GM21367 (cell line): ENCODE data around the gene DOCK7.
"Not testable (repeated sequence)": the region's sequence is repeated elsewhere in the genome, so short reads cannot be mapped to it uniquely, and the experiment has no call there.

Source experiments
- ATAC-seq: cut with Tn5 transposase; IDR thresholded peaks from one replicate; pipeline ENCODE4 v1.9.1; 2021; ENCODE audit not compliant: unreplicated experiment

DOCK7 gene

DNA sequence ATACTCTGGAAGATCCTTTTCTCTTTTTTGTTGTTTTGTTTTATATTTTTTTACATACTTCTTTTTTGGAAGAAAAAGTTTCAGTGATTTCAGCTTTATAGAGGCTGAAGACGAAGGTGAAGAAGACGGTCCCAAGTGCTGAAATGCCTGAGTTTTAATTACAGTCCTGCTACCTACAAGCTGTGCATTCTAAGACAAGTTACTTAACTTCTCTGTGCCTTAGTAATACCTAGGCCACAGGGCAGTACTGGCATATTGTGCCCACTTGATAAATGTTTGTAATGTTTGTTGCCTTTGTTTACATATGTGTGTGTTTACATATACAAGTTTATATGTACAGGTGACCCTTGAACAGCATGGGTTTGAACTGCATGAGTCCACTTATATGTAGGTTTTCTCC, 147.1 kb downstream of the DOCK7 start:
- no peak for ATAC-seq

DNA sequence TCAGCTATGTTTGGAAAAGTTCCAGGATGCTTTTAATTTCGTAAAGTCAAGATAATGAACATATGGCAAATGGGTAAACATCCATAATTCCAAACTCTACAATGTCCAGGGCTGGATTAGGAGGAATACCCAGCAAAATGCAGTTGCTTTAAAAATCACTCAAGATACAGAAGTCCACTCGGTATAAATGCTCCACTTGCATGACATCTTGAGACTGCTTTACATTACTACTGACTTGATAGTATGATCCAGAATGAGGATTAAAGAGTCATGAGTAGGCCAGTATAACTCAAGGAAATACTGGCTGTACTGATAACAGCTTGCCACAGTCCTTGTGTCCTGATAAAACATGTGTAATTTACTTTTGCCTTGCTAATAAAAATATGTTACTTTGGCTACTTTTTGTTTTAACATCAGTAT, 149.1 kb downstream of the DOCK7 start:
- ATAC-seq: no peak

DNA sequence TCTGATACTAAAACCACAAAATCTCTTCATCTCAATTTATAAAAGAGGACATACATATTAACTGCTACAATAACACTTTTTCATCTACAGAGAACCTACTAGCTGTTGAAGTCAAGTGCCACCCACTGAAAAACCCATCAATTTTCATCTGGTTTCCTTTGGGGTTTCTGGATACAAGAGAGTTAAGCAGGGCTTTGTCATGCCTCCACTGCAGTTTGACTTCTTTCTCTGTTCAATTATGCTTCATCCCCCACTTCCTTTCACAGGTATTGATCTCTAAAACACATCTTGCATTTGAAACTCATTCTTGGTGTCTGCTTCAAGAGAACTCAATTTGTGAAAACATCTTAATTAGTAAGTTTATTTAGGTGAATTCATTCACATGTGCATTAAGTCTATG, 151.3 kb downstream of the DOCK7 start:
- no peak for ATAC-seq

DNA sequence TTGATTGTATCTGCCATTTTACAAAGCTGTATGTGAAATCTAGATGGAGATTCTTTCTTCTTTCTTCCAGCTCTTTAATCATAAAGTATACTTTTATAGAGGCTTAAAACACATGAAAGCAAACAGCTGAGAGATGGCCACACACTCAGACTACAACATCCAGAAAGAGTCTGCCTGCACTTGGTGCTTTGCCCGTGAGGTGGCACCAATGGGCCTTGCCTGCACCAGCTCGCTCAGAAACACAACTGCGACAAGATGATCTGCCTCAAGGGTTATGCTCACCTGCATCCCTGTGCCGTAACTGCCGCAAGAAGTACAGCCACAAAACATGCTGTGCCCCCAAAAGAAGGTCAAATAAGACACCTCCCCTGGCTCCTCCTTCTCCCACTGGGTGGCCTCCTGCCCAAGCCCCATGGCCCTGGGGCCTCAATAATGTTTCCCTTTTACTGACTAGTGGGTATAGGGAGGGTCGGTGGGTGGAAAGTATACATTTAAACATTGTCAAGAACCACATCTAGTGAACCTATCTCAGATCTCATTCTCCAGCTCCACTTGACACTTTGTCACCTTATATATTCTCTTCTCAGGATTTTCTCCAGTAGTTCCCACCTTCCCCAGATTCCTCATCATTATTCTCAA, 157.6 kb downstream of the DOCK7 start:
- no peak for ATAC-seq

DNA sequence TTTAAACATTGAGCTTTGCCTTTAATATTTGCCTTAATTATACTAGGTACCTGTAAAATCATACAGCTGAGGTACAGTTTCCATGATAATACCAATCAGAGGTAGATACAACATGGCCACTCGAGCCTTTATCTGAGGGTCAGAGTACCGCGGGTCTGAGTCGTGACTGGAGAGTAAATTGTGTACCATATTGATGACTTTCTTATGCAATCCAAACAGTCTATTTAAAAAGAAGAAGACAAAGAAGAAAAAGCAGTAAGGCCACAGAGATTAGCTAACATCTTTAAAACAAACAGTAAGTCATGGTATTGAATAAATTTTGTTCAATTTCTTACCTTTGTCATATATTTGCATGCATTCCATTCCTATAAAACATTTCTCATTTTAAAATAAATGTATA, 159.0 kb downstream of the DOCK7 start:
- no peak for ATAC-seq

DNA sequence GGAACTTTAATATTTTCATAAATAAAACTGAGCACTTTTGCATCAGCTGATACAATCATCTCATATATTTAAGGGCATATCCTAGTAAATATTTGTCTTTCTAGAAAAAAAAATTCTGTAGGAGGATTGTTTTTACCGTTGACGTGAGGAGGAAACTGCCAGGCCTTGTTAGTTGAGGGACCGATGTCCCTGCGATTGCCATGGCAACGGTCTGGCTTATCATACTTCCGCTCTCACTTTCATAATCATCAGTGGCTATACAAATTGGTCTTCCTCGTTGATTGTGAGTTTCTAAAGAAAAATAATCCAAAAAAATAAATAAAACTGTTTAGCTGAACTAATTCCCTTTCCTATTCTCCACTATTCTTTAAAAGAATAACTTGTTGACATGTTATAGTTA, 160.2 kb downstream of the DOCK7 start:
- ATAC-seq: no peak

DNA sequence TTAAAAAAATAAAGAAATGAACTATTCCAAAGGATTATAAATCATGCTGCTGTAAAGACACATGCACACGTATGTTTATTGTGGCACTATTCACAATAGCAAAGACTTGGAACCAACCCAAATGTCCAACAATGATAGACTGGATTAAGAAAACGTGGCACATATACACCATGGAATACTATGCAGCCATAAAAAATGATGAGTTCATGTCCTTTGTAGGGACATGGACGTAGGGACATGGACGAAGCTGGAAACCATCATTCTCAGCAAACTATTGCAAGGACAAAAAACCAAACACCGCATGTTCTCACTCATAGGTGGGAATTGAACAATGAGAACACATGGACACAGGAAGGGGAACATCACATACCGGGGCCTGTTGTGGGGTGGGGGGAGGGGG, 160.8 kb downstream of the DOCK7 start:
- ATAC-seq: not testable (repeated sequence)

DNA sequence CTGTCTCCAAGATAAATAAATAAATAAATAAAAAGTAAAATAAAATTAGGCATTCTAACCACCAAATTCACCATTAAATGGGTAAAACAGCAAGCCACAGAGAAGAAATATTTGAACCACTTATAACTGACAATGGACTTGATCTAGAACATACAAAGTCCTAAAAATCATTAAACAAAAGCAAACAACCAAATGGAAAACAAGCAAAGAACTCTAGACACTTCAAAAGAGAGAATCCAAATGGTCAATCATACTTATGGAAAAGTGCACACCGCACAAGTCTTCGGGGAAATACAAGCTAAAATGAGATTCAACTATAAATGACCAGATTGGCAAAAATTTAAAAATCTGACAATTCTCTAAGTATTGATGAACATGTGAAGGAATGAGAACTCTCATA, 164.3 kb downstream of the DOCK7 start:
- no peak for ATAC-seq

DNA sequence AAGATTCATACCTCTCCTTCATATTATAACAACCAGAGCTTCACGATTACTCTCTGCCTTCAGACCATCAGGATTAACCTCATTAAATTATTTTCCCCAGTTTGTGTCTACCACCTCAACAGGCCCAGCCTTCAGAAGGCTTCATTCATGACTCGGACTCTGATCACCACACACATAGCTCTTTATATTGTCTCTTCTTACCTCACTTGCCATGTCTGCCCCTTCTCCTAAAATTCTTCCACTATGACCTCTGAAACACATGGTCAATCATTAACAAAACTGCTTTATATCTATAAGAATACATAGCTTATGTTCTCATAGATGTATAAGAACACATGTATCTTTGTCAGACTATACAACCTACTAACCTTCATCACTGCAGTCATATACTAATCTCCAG, 171.6 kb downstream of the DOCK7 start:
- ATAC-seq: no peak

DNA sequence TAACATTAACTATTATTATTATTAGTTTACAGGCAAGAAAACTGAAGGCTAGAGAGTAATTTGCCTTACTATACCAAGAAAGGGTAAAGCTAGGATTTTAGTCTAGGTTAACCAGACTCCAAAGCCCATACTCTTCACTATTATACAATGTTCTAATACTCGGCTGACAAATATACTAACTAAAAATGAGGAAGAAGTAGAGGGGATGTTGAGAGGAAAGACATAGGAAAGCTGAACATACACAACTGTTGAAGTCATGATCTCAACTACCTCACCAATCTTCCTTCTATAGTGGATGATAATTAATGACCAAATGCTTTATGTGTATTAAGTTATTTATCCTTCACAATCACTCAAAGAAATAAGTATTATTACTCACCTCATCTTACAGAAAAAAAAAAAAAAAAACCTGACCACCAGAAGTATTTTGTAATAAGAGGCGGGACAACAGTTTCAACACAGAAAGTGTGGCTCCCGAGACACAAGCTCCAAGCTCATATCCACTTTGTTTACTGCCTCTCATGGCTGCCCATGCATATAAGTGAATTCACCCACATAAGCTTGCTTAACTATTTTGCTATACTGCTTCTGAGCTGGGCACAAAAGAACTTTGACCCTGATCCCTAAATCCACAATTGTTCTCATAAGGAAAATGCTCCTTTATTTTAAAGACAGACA, 173.3 kb downstream of the DOCK7 start:
- no peak for ATAC-seq

DNA sequence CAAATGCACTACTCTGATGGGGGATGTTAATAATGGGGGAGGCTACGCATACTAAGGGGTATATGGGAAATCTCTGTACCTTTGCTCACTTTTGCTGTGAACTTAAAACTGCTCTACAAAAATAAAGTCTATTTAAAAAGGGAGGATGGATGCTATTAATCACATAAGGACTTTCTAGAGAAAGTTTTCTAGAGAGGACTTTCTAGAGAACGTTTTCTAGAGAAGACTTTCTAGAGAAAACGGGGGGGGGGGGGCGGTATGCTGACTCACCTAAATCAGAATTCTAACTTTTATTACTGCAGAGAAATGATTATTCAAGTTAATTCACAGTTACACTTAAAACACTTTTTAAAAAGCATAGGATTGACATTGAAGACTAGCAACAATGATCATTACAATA, 175.2 kb downstream of the DOCK7 start:
- ATAC-seq: no peak

DNA sequence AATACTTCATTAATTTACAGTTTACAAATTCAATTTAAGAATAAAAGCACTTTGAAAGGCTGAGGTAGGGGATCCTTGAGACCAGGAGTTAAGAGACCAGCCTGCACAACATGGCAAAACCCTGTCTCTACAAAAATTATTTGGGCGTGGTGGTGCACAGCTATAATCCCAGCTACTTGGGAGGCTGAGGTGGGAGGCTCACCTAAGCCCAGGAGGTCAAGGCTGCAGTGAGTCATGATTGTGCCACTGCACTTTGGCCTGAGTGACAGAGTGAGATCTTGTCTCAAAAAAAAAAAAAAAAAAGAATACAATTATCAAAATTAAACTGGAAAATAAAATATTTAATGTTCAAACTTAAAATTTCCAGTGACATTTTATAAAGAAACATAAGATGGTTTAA, 179.2 kb downstream of the DOCK7 start:
- ATAC-seq: no peak

DNA sequence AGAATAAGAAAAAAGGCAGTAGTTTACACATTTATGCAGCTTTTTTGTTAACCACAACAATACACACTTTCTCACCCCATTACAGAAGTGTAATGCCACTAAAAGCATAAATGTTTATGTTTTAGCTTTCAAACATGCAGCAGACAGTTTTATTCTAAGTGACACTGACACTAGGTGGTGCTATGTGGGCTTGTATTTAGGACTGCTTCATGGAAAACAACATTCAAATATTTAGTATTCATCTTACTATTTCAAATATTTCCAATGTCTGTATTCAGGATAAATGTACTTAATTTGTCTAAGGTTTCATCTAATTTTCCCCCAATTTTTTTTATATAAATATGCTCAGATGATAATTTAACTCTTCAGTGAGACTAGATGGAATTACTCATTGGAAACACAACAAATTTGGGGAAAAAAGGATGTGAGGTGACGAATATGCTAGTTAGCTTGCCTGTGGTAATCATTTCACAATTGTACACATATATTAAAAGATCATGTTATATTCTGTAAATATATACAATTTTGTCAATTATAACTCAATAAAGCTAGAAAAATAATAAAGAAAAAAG, 179.9 kb downstream of the DOCK7 start:
- ATAC-seq: no peak

DNA sequence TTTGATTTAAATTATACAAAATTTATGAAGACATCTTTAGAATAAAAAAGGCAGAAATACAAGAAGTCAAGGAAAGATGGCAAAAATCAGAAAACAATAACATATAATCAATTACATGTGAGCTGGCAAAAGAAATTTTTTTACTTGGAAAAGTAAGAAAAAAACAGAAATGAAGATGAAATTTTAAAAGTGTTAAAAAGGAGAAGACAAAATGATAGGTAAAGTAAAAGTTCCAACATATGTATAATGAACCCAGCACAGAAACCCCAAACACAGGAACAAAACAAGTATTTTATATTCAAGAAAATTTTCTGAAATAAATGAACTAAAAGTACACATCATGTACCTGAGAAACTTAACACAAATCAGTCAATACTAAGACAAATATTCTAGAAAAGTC, 188.0 kb downstream of the DOCK7 start:
- no peak for ATAC-seq

DNA sequence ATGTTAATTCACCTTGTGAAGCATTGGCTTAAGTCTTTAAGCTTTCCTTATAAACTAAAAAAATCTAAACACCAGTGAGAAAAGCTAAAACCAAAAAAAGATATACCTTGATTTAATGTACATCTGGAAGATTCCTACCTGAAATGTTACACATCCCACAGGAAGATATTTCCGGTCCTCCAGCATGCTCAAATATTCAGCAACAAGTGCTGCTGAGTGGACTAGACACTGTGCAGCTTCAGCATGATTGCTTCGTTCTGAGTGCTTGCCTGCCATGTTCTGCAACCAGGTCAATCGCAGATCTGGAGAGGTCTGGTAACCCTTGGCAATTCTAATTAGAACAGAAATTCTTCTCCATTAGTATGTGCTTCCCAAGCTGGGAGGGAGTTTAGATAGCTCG, 194.0 kb downstream of the DOCK7 start:
- ATAC-seq: no peak

DNA sequence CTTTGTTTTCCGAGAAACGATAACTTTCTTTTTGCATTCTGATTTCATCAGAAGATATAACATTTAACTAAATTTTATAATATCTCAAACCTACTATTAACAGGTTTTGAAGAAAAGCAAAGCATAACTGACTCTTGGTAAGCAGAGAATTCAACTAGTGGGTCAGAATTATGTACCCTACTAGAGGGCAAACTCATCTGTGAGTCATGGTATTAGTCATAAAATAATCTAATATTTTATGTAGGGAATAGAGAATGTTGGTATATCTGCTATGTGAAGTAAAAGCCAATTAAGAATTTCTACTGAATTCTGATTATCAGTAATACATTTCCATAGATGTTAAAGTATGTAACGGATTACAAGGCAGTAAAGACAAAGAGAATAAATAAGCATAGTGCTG, 194.5 kb downstream of the DOCK7 start:
- no peak for ATAC-seq

DNA sequence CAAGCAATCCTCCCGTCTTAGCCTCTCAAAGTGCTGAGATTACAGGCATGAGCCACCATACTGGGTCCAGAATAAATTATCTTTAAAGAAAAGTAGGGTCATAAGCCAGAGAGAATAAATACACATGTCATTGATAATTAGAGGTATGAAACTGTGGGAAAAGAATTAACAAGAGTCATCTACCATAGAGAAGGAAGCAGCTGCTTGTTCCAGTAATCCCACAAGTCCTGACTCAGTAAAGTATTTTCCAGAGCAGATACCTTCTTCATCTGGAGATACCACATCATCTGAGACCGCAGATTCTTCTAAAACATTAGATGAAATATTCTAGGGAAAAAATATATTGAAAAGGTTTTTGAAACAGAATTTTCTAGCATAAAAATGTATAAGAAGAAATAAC, 195.7 kb downstream of the DOCK7 start:
- ATAC-seq: no peak

DNA sequence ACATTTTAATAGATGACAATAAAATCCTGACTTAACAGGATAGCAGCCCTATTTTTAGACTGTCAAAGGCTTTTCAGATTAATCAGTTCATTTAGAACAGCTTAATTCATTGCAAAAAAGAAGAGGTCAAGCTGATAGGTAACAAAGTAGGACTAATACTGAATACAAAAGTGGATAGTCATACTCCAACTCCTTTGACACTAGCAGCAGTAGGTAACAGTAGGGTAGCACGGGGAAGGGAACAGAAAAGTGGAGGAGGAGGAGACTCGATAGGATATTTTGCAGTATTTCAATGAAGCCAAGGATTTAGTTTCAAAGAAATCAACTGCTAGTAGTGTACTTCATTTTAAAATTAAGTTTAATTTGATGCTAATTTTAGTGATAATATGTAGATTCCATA, 200.2 kb downstream of the DOCK7 start:
- no peak for ATAC-seq

DNA sequence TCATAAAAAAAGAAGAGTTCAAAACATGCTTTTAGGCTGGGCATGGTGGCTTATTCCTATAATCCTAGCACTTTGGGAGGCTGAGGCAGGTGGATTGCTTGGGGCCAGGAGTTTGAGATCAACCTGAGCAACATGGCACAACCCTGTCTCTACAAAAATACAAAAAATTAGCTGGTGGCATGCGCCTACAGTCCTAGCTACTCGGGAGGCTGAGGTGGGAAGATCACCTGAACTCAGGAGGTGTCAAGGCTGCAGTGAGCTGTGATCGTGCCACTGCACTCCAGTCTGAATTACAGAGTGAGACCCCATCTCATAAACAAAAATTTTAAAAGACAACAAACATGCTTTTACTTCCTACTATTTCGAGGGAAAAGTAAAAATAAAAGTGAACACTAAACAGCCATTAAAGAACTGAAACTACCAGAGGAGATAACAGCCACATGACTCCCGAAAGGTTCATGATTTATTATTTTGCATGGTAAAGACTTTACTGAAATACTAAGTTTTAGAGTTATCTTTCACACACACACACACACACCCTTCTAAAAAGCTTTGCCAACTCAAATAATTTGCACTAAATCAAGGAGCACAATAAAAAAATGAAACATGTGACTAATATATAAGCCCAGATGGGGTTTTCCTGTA, 203.2 kb downstream of the DOCK7 start:
- ATAC-seq: no peak

DNA sequence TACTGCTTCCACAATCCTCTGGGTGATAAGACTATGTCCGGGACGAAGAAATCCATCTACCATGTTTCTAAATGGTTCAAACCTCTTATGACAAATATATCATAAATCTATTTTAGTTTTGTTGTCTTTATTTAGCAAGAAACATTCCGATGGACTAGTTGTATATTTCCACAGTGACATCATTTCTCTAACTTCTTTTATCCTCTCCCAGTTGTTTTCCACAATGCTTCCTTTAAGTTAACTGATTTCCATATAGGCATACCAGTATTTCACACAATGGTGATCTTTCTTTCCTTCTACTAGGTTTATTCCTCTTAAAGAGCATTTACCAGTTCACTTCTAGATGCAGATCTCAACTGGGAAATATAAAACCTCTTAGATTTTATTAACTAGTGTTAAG, 206.5 kb downstream of the DOCK7 start:
- no peak for ATAC-seq

DNA sequence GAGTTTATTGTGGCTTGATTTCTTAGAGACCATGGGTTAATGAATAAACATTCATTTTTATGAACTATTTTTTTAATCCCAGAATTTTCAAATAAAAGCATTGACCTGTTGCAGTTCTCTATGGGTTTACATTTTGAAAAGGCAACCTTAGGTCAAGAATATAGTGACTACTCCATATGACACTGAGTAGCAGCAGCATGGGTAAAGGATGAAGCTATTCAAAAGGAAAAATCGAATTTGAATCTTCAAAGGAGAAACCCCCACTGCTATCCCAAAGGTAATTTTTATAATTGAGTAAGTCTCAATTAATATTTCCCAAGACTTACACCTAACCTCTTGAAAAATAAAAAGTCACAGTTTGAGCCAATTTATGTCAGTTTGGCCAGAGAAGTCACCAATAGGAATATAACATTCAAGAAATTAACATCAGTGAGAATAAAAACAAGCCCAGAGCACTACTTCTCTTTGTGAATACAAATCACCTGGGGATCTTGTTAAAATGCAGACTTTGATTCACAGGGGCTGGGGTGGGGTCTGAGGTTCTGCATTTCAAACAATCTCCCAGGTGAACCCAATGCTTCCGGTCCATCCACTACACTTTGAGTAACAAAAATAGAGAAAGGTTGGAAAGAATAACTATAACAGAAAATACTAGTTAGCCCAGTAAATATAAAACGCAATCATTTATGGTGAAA, 211.5 kb downstream of the DOCK7 start:
- no peak for ATAC-seq

DNA sequence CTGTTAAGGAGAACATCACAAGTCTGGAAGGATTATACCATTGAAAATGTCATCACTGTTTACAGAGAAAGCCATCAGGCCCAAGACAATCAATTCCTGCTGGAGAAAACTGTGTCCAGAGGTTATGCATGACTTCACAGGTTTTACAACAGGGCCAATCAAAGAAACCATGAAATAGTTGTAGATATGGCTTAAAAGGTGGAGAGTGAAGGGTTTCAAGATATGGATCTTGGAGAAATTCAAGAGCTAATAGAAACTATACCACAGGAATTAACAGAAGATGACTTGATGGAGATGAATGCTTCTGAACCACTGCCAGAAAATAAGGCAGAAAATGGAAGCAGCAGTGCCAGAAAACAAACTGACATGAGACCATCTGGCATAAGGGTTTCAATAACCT, 221.1 kb downstream of the DOCK7 start:
- no peak for ATAC-seq
